HL-60 (cell line): ENCODE measurements around the gene TMEM63A.

Experiments used
- GABPA ChIP-seq: IDR thresholded peaks from 2 replicates; pipeline ENCODE4 v1.6.1; 2012; ENCODE audit warnings: low read depth
- POLR2AphosphoS5 ChIP-seq: IDR thresholded peaks from 2 replicates; pipeline ENCODE4 v1.6.1; 2012; ENCODE audit warnings: low read depth
- TF ChIP-seq, protein P1 (sequence below): IDR thresholded peaks from one replicate; pipeline ENCODE4 v1.5.1; 2011; ENCODE audit warnings: low read length, control low read depth, inconsistent platforms; ENCODE audit not compliant: insufficient read depth

DNA sequence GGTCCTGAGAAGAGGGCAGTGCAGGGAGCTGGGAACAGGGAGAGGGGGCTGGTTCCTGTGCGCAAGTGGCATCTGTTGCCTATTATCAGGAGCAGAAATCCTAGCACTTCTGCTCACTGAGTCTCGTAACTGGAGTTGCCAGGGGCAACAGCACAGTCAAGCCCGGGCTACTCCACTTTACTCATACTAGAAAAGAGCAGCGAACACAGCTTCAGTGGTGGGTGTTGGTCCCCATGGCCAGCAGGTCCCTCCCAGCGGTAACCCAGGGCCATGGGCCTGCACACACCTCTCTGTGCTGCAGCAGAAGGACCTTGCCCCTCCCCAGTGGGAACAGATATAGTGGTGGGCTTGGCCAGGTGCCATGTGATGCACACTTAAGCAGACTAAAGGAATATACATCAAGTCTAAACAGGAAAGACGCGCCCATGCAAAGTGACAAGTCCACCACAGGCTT is 33.4 kb upstream of the TMEM63A start:
- TF ChIP-seq, protein P1, sequence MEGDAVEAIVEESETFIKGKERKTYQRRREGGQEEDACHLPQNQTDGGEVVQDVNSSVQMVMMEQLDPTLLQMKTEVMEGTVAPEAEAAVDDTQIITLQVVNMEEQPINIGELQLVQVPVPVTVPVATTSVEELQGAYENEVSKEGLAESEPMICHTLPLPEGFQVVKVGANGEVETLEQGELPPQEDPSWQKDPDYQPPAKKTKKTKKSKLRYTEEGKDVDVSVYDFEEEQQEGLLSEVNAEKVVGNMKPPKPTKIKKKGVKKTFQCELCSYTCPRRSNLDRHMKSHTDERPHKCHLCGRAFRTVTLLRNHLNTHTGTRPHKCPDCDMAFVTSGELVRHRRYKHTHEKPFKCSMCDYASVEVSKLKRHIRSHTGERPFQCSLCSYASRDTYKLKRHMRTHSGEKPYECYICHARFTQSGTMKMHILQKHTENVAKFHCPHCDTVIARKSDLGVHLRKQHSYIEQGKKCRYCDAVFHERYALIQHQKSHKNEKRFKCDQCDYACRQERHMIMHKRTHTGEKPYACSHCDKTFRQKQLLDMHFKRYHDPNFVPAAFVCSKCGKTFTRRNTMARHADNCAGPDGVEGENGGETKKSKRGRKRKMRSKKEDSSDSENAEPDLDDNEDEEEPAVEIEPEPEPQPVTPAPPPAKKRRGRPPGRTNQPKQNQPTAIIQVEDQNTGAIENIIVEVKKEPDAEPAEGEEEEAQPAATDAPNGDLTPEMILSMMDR: no peak
- TF ChIP-seq POLR2AphosphoS5 (no peak), GABPA (no peak)
